NCI-H1092 (cell line): ENCODE measurements around the gene EMILIN3.

Source experiments
- DNase-seq: peaks from one replicate; lab custom pipeline; 2025; lab: John Stamatoyannopoulos, UW

EMILIN3 gene

DNA sequence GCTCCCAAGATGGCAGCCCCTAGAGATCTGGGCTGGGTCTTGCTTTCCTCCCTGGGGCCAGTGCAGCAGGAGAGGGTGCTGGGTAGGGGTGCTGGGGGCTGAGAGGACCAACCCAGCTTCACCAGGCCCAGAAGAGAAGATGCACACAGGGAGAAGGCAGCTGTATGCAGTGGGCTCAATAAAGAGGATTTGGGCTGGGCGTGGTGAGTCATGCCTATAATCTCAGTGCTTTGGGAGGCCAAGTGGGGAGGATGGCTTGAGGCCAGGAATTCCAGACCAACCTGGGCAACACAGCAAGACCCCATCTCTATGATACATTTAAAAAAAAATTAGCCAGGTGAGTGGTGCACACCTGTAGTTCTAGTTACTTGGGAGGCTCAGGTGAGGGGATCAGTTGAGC, 25.7 kb upstream of the EMILIN3 start:
- DNase-seq, result no peak

DNA sequence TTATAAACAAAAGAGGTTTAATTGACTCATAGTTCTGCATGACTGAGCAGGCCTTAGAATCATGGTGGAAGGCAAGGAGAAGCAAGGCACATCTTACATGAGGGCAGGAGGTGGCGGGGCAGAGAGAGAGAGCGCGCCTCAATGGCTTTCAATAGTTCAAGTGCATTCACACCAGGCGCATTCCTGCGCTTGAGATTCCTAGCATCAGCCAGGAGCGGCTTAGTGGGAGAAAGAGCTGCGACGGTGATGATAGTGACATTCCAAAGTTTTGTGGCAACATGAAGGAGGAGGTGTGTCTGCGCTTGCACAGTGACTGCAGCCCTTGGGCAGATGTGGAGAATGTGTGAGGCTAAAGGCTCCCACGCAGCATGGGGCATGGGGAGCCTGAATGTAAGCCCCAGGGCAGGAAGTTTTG, 25.0 kb upstream of the EMILIN3 start:
- no peak for DNase-seq

DNA sequence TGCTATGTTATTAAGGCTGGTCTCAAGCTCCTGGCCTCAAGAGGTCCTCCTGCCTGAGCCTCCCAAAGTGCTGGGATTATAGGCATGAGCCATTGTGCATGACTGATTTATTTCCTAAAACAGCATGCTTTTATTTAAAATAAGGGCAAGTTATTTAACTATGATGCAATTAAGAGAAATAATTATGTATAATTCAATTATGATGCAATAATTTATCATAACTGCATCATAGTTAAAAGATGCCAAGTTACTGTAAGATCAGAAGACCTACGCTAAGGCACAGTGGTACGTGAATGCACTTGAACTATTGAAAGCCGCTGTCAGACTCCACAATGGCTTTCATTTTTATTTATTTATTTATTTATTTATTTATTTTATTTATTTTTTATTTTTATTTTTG, 24.3 kb upstream of the EMILIN3 start:
- DNase-seq, result no peak

DNA sequence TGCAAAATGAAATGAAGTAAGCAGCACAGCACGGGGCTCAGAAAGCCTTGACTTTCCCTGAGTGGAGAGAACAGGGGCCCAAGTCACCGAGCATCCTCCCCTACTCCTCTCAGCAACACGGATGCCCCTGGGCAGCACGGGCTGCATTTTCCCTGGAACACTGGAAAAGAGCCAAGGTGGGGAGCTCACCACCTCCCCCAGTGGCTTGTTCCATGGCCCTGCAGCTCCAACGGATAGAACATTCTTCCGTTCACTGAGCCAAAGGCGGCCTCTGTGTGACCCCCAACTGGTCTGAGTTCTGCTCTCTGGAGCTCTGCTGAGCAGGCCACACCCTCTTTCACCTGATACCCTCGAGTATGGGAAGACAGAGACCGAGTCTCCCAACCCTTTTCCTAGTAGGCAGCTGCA, 20.8 kb upstream of the EMILIN3 start:
- DNase-seq, result no peak

DNA sequence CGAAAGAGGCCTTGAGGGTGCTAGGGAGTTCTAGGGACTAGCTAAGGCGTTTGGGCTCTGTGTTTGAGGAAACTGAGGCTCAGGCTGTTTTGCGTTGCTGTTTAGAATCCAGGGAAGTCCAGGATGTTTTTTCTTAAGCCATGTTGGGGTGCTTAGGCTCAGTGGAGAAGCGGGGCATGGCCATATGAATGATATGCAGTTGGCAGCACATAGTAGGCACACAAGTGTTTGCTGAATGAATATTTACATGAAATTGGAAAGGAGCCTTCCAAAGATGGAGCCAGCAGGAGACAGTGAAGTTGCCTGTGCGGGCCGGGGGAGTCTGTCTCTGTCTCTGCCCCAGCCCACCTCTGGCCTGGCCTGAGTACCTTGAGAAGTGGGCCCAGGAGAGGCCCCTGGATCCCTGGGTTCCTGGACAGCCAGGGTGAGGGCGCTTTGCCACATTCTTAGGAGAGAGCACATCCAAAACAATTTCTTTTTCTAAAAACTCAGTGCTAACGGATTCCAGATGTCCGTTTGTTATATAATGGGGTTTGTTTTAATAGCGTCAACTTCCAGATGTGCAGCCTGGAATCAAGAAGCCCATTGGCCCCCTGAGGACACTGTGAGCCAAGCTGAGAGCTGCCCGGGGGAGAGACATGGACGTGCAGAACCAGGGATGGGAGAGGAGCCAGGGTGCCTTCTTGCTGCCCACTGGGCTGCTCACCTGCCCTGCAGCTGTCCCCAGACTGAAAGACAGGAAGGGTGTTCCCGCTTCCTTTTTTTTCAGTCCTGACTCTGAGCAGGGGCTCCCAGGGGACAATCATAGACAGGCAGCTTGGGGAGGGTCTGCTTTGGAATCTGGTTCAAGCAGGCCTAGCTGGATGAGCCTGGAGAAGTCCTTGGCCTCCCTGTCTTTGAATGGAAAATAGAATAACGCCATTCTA, 20.1 kb upstream of the EMILIN3 start:
- DNase-seq, result no peak

DNA sequence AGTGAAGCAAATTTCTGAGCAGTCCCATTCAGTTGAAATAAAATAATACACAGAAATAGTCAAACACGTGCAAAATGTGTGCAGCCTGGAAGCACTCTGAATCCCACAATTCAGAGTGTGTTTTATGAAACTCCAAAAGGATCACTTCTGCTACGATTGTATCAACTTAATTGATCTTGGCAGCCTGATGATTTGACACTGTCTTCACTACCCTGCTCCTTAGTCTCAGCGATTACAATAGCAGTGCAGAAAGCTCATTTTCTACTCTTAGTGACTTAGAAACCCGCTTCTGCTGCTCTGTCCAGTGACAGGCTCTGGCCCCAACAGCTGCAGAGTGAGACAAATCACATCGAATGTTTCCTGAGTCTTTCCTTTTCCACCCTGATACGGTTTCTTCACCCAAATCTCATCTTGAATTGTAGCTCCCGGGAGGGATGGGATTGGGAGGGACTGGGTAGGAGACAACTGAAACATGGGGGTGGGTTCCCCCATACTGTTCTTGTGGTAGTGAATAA, 16.2 kb upstream of the EMILIN3 start:
- DNase-seq, result no peak

DNA sequence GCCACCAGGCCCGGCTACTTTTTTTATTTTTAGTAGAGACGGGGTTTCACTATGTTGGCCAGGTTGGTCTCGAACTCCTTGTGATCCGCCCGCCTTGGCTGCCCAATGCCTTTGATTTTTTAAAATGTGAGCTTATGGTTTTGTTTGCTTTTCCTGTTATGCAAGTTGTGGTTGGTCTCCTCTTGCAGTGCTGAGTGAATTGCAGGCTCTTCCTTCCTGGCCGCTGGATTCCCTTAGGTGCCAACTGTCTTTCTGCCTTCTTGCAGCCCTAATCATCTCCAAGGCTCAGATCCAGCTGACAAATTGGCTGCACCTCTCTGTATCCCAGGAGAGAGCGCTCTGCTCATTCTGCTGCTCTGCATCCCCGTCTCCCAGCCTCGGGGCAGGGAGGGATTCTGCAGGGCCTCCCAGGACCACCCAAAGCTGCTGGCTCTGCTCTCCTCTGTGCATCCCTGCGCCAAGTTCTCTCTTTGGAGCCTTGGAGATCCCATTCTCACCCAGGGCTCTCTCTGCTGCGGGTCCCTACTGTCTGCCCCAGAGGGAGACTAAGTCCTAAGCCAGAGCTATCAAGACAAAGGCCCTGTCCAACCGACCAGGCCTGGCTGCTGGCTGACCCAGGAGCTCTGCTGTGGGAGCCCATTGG, 14.1 kb upstream of the EMILIN3 start:
- no peak for DNase-seq

DNA sequence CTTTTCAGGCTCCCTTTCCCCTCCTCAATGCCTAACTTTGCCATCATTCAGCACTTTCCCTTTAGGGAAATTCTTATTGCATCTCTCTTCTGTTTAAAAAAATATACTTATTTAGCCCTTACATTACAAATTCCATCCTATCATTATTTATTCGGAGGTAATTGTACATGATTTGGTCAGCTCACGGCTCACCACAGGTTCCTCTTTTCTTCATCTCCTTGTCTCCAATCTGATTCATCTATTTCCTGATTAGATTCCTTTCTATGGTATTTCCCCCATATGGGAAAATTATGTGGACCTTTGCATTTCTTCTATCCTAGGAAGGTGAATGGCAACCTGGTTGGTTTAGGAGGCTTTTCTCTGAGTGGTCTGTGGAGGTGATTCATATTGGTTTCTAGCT, 12.9 kb upstream of the EMILIN3 start:
- DNase-seq, result no peak

DNA sequence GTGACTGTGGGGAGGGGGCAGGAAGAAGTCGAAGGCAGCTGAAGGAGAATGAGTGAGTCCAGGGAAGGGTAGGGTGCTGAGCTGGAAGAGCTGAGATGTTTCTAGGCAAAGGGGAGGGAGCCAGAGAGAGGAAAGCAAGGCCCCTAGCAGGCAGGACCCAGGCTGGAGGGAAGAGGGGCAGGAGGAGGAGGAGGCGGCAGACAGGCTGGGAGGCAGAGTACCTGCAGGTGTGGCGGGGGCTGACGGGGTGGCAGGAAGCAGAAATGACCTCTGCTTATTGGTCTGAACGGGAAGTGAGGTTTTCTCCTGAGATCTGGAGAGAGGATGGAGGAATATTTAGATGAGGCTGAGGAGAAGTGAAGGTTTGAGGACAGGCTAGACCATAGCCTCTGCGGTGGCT, 10.7 kb upstream of the EMILIN3 start:
- no peak for DNase-seq

DNA sequence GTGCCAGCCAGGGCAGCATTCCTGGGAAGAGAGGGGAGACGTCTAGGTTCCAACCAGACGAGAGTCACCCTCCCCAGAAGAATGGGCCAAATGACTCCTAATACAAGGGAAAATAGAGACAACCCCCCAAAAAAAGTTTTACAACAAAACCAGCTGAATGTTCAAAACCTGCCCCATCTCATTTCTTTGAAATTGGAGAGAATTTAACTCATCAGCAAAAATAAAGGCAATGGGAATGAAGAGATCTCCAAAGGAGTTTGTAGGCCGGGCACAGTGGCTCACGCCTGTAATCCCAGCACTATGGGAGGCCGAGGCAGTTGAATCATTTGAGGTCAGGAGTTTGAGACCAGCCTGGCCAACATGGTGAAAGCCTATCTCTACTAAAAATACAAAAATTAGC, 9.7 kb upstream of the EMILIN3 start:
- DNase-seq, result no peak

DNA sequence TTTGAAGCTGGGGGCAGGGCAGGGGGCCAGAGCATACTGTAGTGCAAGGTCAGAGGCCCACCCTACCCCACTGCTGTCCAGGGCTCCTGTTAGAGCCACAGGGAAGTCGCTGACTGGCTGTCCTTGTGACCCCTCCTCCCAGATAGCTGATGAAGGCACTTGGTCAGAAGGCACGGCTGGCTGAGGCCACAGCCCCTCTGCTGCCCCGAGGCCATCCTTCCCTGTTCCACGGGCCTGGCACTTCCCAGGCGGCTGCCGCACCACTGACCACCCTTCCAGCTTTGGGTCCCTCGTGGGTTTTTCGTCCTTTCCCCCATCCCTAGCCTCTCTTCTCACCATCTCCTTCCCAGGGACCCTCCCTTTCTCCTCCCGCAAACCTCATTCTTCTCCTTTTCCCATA, 9.2 kb upstream of the EMILIN3 start:
- no peak for DNase-seq

DNA sequence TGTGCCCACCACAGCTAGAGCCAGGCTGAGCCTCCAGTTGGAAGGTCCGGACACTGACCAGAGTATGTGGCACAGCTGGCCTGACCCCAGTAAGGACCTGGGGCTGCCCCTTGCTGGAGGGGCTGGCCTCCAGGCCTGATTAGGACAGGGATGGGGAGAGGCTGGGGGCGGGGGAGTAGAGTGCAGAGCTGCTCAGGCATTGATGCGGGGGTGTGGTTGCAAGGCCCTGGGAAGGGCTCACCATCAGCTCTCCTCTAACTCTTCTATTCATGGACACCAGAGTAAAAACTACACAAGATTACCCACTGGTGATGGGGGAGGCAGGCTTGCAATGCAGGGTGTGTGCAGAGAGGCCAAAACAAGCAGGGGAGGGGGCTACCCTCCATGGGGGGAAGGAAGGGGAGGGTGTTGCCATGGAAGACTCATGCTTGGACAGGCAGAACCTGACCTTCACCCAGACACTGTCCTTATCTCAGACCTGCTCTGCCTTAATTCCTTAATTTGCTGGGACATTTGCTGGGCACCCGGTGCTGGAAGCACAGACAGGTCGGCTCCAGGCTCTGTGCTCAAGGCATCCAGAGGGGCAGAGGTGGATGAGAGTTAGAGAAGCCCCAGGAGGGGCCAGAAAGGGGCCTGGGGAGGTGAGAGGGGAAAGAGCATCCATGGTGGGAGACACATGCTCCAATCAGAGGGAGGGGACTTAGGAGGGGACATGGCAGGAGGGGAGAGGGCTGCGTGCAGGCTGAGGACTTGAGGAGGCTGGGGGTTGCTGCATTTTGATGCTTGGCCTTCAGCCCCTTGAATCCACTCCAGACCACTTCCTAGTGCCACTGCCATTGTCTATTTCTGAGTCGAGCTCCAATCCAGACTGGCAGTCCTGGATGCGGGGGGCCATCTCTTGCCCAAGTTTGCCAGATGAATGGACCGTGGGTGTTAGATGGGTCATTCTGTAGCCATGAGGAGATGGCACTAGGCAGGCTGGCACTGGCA, 7.6 kb upstream of the EMILIN3 start:
- no peak for DNase-seq

DNA sequence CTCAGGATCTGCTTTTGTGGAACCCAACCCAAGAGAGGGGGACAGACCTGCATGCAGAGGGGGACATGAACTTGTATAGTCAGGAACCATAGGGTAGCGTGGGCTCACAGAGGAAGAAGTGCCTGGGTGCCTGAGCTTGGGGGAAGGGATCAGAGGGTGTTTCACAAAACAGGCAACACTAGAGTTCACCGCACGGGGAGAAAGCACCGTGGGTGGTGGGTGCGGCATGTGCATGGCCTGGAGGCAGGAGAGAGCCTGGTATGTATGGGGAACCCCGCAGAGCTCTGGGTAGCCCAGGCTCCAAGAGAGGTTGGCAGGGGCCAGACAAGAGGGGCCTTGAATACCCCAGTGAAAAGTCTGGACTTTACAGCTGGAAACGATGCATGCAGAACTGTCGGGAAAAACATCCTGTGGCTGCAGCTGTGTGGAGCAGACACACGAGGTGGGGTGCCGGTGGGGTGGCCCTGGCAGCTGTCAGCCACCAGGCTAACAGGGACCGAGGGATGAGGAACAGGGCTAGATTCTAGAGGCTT, 6.7 kb upstream of the EMILIN3 start:
- no peak for DNase-seq

DNA sequence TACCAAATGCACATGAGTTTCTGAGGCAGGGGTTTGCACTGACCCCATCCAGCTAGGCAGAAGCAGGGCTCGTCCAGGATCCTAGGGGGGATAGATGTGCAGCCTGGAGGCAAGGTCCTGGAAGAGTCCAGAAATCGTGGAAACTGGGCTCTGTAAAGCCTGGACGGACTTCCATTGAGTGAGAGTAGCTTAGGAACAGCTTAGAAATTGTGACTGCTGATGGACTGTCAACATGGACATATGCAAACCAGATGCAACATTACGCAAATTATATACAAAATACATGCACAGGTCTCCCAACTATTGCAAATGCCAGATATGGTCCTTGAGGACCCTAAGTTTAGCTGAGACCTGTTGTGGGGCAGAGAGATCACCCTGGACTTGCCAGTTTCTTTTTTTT, 4.8 kb upstream of the EMILIN3 start:
- no peak for DNase-seq

DNA sequence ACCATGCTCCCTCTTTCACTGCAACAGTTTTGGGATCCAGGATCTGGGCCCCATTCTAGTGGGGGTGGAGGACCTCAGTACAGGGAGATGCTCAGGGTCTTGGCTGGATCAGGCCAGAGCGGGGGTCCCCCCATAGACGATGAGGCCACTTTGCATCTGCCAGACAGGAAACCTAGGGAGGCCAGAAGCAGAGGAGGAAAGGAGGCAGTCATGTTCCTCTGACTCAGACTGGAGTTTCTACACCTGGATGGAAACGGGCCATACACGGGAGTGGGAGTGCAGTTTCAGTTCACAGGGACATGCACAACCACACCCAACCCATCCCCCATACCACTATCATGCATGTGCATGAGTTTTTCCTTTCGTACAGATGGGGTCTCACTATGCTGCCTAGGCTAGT, 3.6 kb upstream of the EMILIN3 start:
- DNase-seq, result no peak

DNA sequence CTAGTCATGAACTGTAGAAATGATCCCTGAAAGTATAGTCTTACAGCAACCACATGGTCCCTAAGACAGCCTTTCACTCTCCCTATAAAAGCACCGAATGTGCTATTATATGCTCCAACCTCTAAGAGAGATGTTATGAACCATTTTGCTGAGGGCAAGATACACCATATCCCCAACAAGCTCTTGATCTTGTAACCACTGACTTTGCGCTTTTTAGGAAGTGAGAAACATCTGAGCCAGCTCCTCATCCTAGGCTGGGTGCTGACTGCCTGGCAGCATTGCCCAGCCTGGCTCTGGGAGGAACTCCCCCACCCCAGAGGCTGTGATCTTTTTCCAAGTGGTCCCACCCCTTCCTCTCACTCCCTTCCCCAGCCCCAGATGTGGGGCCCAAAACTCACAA, 3.1 kb upstream of the EMILIN3 start:
- no peak for DNase-seq

DNA sequence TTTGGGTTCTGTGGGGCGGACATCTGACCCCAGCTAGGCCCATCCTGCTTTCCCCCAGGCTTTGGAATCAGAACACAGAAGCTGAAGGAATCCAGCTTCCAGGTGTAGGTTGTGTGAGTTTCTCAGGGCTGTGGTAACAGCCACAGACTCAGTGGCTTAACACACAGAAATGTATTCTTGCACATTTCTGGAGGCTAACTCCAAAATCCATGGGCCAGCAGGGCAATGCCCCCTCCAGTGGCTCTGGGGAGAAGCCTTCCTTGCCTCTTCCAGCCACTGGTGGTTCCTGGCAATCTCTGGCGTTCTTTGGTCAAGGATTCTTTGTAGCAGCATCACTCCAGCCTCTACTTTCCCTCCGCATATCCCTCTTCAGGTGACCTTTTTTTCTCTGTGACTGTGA, 1.3 kb upstream of the EMILIN3 start:
- DNase-seq, result no peak

DNA sequence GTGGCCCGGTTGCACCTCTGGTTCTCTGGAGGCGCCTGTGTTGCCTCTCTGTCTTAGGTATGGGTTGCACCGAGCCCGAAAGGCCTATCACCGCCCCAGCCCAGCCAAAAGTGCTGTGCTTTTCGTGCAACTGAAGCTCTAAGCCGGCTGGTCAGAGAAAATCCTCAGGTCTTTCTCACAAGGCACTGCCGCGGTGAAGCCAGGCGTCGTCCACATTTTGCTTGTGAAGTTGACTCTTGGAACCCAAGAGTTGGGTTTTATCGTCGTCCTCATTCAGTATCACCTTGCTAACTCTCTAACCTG, 726 bp upstream of the EMILIN3 start:
- DNase-seq, result no peak

DNA sequence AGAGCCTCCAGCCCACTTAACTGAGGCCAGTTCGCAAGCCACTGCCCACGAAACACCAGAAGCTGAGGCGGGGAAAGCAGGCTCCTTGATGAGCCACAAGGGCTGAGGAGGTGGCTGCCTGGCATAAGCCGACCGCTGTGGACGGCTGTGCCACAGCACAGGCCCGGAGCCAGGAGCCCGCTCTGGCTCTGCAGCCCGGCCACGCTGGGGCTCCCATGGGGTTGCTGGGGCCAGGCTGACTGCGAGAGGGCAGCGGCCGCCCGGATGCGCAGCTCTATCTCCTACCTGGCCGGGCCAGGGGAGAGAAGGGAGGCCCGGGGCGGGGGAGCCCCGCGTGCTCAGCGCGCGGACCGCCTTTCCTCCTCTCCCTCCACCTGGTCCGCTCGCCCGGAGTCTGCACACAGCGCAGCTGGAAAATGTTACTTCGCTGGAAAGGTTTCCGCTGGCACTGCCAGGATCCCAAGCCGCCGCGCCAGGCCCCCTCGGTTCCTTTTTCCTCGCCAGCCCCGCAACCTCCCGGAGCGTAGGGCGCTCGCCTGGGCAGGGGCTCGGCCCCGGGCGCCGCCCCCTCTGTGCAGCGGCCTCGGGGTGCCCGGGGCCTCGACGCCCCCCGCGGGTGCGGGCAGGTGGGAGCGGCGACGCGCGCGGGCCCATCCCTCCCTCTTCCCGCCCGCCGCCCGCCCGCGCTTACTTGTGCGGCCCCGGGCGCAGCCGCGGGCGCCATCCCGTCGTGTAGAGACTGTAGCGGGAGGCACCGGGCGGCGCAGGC, 657 bp downstream of the EMILIN3 start:
- DNase-seq, result no peak

DNA sequence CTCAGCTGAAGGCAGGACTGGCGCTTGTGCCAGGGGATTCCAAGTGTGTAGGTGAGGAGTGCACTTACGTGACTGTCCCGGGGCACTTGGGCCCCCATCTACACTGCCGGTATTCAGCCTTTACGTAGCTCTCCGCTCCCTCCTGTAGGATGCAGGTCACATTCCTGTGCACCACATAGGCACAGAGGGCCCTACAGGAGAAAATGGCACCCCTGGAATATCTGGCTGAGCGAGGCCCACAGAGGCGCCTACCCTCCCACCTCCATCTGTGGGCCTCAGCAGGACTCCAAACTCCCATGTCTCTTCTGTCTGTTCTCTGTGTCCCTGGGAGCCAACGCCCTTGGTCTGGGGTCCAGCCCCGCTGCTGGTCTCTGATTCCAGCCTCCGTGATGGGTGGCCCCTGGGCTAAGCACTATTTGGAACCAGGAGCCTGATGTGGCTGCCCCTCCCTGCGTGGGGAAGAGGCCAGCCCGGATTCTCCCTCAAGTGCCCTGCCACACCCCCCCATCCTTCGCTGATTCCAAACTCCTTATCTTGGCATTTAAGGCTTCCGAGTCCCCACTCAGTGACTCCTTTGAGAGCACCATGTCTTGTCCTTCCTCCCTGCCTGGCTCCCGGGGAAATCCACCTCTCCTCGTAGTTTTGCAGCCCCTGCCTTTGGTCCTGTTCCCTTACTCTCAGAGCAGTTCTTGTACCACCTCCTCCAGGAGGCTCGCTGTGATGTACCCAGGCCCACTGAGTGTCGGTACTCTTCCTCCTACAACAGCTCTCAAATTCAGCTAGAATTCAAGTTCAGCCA, 1.5 kb downstream of the EMILIN3 start:
- no peak for DNase-seq
